ENCODE results near the gene PPP1R9A.

PPP1R9A gene

GRCh38 chr7:95102662-95103061 is 195.3 kb downstream of the PPP1R9A start:
- no peak for DNase-seq

DNA sequence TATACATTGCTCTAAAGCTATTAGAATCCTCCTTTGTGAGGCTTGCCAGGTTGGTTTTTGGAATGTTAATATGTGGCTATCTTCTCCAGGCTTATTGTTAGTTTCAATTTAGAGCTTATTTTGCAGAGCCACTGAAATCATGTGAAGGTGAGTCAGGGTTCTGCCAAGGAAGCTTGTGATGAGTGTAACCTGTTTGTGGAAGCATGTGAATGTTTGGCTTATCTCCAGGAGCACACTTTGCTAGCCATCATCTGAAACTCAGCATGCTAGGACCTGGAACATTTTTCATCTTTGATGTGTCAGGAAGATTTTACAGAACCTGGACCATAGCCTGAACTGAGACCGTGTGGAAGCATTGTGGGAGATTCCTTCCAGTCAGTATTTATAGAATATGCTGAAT is 197.3 kb downstream of the PPP1R9A start:
- no peak for DNase-seq

GRCh38 chr7:95105627-95106026 is 198.2 kb downstream of the PPP1R9A start:
- DNase-seq = no peak

DNA sequence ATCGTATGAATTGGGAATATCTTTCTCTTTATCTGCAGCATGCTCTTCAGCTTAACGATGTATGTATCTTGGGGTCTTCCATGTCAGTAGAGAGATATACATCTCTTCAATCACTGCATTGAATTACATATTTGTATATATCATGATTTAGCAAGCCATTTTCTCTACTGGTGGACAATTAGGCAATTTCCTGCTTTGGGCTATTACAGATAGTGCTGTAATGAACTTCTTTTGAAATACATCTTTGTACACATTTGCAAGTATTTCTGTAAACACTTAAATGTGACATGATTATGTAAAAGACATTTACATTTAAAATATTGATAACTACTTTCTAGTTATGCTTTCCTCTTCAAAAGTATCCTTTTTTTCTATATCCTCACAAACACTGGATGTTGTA is 199.0 kb downstream of the PPP1R9A start:
- no peak for DNase-seq

DNA sequence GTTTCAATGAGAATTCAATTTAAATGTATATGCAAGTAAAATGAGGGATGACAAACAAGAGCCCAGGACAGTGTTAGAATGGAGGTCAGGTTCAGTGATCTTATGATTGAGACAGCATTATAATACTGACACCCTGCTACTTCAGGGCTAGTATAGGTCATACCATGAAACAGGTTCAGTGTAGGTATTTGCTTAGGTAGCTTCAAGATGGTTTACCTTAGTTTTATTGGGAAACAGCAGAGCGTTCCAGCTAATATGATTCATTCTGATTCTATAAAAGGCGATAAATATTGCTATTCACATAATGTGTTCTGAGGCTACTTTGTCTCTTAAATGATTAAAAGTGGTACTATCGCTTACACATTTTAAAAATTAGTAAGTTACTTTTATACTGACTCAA is 203.3 kb downstream of the PPP1R9A start:
- DNase-seq = no peak

DNA sequence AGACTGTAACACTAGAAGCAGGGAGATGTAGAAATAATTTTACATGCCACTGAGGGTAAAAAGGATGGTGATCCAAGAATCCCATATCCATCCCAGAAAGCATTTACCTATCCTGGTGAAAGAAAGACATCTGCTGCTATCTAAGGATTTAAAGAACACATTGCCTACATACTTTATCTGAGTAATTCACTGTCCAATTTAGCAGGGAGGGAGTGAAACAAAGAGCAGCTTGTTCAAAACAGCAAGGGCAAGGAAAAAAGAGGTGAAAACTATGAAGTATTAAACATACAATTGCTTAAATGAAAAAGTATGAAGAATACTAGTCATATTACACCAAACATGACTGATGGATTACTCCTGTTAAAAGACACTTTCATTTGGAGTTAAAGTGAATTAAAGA is 206.2 kb downstream of the PPP1R9A start:
- no peak for DNase-seq

- no peak for DNase-seq
Observed at GRCh38 chr7:95126053-95126709, 218.8 kb downstream of the PPP1R9A start.

- DNase-seq = no peak
Observed at GRCh38 chr7:95132500-95132899, 225.1 kb downstream of the PPP1R9A start.

- no peak for DNase-seq
Observed at GRCh38 chr7:95139922-95140321, 232.5 kb downstream of the PPP1R9A start.

DNA sequence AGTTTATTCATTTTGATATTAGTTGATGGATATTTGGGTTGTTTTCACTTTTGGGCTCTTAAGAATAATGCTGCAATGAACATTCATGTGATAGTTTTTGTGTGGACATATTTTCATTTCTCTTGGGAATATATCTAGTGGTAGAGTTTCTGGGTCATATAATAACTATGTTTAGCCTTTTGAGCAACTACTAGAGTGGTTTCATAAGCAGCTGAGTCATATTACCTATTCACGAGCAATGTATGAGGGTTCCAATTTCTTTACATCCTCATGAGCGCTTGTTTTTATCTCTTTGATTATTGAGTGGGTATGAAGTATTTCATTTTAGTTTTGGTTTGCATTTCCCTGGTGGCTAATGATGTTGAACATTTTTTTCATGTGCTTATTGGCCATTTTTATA is 234.4 kb downstream of the PPP1R9A start:
- no peak for DNase-seq

GRCh38 chr7:95144256-95144655 is 236.9 kb downstream of the PPP1R9A start:
- no peak for DNase-seq

- no peak for DNase-seq
Observed at GRCh38 chr7:95155965-95156364, 248.6 kb downstream of the PPP1R9A start.

DNA sequence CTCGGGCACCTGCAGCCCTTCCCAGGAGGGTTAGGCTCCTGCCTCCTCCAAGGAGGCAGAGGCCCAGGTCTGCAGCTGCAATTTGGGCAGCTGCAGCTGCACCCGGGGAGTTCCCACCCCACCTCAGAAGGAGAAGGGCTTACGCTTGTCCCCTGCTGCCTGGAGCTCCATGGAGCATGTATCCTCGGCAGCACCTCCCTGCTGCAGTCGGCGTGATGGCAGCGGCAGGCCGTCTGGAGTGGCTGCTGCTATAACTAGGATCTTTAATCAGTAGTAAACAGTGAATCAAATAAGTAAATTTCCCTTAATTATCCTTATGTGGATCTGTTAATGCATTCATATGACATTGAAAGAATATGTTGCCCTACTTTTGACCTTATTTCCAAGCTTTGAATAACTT is 250.0 kb downstream of the PPP1R9A start:
- no peak for DNase-seq

DNA sequence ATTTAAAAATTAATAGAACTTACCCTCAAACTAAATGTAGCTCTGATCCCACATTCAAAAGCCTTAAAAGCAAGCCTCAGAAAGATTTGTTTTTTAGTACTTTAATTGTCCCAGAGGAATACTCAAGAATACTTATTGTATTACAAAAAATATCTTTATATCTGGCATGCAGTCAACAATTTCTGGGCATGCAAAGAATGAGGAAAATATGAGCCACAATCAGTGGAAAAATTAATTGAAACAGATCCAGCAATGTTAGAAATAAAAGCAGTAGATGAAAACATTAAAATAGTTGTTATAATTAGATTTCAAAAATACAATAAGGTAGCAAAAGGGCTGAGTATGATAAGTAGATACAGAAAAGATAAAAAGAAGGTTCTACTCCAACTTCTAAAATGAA is 262.3 kb downstream of the PPP1R9A start:
- DNase-seq = no peak

DNA sequence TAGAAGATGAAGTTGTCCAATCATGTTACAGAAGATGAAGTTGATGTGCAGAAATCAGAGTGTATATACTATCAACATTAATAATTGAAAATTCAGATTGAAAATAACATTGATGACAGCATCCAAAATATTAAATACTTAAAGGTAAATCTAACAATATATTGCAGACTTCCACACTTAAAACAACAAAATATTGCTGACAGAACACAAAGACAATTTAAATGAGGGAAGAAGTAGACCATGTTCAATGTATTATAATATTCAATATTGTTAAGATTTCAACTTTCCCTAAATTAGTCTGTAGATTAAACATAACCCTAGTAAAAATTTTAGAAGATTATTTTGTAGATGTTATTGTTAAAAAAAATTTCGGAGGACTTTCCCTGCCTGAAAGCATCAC is 265.0 kb downstream of the PPP1R9A start:
- no peak for DNase-seq

GRCh38 chr7:95190515-95190914 is 283.1 kb downstream of the PPP1R9A start:
- DNase-seq = no peak

DNA sequence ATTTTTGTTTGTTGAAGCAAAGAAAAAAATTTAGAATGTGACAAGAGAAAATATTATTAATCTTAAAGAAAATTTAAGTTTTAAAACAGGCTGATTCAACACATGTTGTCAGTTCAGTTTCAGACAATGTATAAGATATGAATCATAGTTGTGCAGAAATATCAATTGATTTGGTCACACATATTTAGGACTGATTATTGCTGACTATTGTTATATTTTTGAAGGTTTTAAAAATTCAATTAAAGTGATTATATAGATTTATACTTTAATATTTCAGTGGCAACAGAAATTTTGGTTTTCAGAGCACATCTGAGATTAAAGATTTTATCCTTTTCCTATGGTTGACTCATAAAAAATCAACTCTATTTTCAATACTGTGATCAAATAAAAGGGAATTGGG is 284.4 kb downstream of the PPP1R9A start:
- no peak for DNase-seq

DNA sequence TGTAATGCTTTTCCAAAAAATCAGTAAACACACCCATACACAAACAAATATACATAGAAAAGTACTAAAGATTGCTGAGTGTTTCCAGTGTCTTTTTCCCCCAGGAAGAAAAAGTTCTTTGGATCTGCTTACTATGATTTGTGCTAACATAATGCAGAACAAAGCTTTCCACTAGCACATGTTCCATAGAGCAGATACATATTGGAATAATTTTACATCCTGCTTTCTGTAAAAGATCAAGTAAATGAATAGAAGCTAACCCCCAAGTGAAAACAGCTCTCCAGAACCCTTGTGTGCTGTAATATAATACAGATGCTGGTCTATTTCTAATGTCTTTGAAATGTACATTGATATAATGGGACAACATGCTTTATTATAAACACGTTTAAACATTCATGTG is 291.5 kb downstream of the PPP1R9A start:
- DNase-seq = no peak

DNA sequence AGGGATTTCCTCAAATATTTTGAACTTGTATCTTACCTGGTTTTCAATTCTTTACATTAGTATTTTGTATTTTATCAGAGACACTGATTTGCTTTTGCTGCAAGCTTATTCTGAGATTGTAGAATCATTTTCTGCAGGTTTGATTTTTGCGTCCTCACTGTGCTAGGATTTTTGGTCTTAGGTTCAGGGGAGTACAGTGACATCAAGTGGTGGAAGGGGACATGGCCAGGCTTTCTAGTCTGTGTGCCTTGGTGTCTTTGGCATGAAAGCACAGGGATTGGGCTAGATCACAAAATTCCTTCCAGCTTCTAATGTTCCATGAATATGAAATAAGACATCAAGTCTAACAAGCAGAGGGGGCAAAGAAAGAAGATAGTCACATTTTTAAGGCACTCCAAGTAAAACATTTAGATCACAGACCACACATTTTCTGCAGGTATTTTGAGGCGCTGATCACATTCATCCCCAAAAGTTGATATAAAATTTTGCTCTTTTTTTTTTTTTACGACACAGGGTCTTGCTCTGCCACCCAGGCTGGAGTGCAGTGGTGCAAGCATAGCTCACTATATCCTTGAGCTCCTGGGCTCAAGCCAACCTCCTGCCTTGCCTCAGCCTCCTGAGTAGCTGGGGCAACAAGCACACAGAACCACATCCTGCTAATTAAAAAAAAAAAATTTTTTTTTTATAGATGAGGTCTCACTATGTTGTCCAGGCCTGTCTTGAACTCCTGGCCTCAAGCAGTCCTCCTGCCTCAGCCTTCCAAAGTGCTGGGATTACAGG is 292.6 kb downstream of the PPP1R9A start:
- DNase-seq = peak; percentile 3

DNA sequence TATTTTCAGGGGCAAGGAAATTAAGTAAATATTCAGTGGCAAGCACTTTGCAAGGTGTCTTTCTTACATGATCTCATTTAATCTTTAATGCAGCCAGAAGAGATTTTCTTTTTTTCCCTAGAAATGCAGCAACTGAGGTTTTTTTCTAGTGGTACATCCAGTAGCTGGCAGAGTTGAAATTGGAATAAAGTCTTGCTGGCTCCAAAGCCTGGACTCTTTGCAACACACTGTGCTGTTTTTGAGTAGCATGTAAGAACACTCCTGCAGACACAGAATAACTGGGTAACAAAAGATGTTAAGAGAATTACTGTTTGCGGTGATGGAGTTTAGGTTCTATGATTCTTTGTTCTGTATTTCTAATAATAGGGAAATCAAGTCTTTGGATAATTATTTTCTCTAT is 293.3 kb downstream of the PPP1R9A start:
- no peak for DNase-seq

GRCh38 chr7:95201727-95202126 is 294.3 kb downstream of the PPP1R9A start:
- no peak for DNase-seq

GRCh38 chr7:95204618-95205017 is 297.2 kb downstream of the PPP1R9A start:
- DNase-seq = no peak

DNA sequence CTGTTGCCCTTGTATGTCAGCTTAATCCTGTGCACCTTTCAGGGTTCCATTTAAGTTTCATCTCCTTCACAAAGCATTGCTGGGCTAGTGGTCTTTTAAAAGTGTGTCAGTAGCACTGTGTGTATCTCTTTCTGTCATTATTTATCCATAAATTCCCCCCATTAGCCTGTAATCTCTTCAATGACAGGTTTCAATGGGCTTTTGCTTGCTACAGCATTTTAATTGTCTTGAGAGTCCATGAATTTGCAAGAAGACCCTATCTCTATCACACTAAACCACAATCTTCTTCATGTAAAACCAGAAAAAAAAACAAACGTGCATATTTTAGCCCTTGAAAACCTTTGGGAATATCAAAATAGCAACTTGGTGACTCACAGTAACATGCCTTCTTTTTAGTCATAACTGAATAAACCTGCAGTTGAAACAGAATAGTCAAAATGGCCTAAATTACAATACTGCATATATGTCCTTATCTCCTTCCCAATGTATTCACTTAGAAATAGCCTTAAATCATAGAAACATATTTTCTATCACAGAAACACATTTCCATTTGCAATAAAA is 298.4 kb downstream of the PPP1R9A start:
- no peak for DNase-seq

GRCh38 chr7:95209276-95209675 is 301.9 kb downstream of the PPP1R9A start:
- no peak for DNase-seq

GRCh38 chr7:95209788-95210187 is 302.4 kb downstream of the PPP1R9A start:
- no peak for DNase-seq
